ENCODE results near the gene ADGRD2.

ADGRD2 gene

DNA sequence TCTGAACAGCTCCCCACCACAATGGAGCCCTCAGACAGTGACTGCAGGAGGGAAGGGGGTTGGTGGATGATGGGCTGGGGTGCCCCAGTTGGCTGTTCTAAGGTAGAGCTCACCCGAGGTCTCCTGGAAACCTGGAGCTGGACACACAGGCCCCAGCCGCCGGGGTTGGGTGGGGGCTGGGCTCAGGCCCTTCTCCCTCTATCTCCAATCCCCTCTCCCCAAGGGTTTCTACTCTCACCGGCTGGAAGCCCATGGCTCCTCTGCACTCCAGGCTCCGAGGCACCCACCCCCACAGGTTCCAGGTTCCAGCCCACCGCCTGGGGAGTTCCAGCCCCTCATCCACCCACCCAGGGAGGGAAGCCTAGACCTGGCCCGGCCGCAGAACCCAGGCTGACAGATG lies 56.2 kb downstream of the ADGRD2 start:
- FAIRE-seq: no peak
- DNase-seq (ENCODE audit: extremely low spot score, insufficient read length, low read depth): no peak

DNA sequence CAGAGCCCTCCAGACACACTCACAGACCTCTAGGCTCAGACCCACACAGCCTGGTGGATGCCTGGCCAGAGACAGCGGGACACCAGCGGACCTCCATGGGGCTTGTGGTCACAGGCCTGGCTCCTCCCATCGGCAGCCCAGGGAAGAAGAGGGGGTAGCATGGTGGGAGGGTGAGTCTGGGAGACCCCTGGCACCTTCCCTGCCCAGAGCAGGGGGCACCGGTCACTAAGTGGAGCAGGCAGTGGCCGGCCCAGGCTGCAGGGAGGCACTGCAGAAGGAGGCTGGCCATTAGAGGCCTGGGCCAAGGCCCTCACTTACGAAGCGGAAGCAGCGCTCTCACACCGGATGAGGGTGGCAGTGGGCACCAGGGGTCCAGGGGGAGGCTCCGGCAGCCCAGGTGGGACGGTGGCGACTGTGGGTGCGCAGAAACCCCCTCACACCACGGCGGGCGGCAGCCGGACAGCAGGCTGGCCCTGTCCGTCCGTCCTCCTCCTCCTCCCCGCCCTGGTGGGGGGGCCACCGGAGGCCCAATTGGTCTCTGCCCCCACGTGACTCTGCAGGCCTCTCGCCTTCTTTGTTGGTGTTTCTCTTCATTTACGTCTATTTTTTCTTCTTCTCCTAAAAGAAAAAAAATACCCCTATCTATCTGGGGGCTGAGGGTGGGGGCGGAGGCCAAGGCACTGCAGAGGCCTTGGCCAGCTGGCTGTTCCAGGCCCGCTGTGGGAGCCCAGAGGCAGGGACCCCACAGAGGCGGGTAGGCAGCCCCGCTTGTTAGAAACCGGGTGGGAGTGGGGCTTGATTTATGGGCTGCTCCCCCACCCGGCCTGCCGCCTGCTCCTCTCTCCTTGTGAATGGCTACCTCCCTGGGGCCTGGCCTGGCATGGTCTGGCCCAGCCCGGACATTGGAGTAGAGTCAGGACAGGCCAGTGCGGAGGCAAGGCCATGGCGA lies 57.0 kb downstream of the ADGRD2 start, which contains the start of gene NR5A1:
Gene NR5A1 (minus strand): TSS at position 469 of the 949 bp plus-strand sequence. CDS start 4,004 bp downstream, outside the sequence.
- no peak for DNase-seq (ENCODE audit: extremely low spot score, insufficient read length, low read depth)
- FAIRE-seq: no peak

DNA sequence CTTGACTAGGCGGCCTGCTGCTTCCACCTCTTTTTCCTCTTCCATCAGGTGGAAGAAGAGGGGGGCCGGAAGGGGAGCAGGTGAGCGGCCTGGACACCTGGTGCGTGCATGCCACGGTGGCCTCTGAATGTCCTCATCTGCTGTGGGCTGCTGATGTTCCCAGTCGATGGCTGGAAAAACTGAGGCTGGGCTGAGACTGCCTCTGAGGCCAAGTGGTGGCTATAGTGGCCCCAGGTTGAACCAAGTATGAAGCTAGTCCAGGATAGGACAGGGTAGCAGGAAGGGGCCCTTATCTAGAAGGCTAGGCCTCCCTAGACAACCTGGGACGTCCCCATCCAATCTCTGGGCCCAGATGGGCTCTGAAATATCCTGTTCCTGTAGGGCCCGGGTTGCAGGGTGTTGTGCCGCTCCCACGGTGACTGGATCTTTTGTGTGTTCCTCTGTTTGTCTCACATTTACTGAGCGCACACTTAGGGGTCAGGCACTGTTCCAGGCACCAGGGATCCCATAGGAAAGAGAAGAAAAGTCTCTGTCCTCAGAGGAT lies 57.7 kb downstream of the ADGRD2 start:
- FAIRE-seq (no peak), DNase-seq (ENCODE audit: extremely low spot score, insufficient read length, low read depth) (no peak)

- no peak for FAIRE-seq
- no peak for DNase-seq (ENCODE audit: extremely low spot score, insufficient read length, low read depth)
Observed at GRCh38 chr9:124510650-124511425, 60.6 kb downstream of the ADGRD2 start.

DNA sequence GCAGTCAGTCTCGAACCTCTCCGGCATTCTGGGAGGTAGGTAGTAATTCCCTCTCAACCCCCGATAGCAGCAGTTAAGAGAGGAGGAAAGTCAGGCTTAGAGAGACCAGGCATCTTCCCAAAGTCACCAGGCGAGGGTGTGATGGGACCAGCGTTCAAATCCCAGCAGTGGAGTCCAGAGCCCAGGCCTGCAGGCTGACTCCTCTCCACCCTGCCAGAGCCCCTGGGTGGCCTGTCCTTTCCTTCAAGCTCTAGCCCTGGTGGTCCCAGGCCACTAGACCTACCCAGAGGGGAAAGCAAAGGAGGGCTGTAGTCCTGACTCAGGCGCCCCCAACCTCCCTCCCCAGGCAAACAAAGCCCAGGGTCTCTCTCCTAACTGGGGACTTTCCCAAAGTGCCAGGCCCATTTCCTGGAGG lies 61.2 kb downstream of the ADGRD2 start:
- no peak for FAIRE-seq
- DNase-seq (ENCODE audit: extremely low spot score, insufficient read length, low read depth): no peak

DNA sequence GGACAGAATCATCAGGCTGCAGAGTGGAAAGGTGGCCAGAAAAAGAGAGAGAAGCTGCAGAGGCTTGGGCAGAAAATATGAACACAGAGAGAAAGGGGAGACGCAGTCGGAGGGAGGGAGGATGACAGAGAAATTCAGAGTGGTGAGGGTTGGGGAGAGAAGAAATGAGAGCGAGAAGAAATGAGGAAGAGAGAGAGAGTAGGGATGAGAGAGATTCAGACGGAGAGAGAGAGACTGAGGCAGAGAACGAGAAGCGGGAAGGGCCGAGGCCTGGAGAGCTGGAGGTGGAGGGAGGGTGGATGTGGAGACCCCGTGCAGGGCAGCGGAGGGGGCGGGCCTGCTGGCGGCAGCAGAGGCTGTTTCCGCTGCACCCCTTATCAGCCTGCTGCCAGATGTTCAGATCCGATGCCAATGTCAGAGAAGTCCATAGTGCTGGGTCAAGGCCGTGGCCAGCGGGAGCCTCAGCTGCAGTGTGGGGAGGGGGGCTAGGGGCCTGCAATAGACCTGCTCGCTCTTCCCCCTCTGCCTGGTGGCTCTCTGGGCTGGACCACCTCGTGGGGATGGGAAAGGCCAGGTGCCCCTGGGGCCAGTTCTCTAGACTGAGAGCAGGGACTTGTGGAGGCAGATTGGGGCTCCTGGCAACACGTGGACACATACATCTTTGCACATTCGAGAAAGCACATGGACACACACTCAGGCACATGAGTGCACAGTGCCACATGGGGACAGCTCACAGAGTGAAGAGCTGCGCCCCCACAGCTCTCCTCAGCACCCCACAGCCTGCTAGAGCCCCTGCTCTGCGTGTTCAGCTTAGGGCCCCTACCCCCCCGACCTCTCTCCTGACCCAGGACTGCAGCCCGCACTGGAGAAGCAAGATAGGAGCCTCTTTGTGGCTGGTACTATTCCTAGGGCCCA lies 61.9 kb downstream of the ADGRD2 start:
- no peak for FAIRE-seq
- no peak for DNase-seq (ENCODE audit: extremely low spot score, insufficient read length, low read depth)

DNA sequence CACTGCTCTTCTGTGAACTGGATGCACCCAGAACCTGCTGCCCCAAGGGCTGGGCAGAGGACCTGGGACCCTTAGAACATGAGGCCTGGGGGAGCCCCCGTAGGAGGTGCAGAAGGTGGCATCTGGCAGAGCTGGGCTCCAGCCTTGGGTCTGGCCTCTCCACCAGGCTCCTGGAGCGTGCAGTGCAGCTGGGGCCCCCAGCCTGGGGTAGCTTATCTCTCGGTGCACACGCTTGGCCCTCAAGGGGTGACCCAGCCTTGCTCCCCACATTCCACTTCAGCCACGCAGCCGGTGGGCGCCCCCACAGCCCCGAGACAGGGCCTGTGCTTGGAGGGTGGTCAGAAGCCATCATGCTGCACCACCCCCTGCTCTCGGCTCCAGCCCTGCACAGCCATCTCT lies 62.6 kb downstream of the ADGRD2 start:
- DNase-seq (ENCODE audit: extremely low spot score, insufficient read length, low read depth): no peak
- no peak for FAIRE-seq

- no peak for DNase-seq (ENCODE audit: extremely low spot score, insufficient read length, low read depth)
- no peak for FAIRE-seq
Observed at GRCh38 chr9:124513376-124513994, 63.2 kb downstream of the ADGRD2 start.

GRCh38 chr9:124514125-124514524 lies 63.9 kb downstream of the ADGRD2 start:
- DNase-seq (ENCODE audit: extremely low spot score, insufficient read length, low read depth): no peak
- FAIRE-seq: no peak

DNA sequence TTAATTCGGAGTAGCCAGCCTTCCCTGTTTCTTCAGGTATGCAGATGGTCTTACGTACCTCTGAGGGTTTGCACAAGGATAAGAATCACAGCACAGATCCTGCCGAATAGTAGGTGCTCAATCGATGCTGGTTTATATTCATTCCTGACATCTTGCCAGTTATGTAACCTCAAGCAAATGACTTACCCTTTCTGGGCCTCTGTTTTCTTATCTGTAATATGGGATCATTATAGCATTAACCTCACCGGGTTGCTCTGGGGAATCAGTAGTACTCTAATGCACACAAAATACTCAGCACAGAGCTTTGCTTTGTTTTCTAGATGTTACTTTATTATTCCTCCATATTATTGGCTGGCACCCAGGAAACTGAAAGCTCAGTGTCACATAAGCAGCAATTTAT lies 64.6 kb downstream of the ADGRD2 start:
- FAIRE-seq (no peak), DNase-seq (ENCODE audit: extremely low spot score, insufficient read length, low read depth) (no peak)

DNA sequence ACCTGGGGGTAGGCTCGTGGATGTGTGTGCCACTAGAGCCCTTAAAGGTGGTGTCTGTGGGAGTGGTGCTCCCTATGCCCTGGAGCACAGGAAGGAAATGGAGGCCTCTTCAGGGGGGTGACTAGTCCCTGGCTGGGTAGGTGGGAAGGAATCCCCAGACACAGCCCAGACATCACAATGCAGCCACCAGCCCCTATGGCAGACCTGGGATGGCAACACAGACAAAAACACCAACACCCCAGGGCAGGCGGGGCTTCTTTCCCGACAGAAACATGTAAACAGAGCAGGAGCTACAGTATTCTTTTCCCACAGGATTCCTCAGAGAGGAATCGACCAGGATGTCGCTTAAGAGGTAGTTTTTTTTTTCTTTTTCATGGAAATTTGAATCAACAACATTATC lies 67.3 kb downstream of the ADGRD2 start:
- no peak for DNase-seq (ENCODE audit: extremely low spot score, insufficient read length, low read depth)
- no peak for FAIRE-seq

- DNase-seq (ENCODE audit: extremely low spot score, insufficient read length, low read depth) (no peak), FAIRE-seq (no peak)
Observed at GRCh38 chr9:124518116-124518515, 67.9 kb downstream of the ADGRD2 start.

DNA sequence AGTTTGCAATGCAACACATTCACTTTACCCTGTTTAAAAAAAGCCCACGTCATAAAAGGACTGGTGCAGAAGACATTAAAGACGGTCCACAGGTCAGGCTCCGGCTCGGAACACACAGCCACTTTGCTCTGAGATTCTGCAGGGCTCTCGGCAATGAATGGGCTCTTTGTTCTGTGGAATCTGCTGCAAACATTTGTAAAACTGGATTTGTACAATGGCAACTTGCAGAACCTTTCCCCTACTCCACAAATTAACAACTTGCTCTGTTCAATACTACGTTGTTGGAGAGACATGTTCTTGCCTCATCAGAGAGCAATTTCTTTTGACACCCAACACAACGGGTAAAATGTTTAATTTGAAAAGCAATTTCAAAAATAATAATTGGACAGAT lies 70.0 kb downstream of the ADGRD2 start:
- DNase-seq (ENCODE audit: extremely low spot score, insufficient read length, low read depth) (no peak), FAIRE-seq (no peak)

GRCh38 chr9:124521142-124521541 lies 70.9 kb downstream of the ADGRD2 start:
- DNase-seq (ENCODE audit: extremely low spot score, insufficient read length, low read depth) (no peak), FAIRE-seq (no peak)

DNA sequence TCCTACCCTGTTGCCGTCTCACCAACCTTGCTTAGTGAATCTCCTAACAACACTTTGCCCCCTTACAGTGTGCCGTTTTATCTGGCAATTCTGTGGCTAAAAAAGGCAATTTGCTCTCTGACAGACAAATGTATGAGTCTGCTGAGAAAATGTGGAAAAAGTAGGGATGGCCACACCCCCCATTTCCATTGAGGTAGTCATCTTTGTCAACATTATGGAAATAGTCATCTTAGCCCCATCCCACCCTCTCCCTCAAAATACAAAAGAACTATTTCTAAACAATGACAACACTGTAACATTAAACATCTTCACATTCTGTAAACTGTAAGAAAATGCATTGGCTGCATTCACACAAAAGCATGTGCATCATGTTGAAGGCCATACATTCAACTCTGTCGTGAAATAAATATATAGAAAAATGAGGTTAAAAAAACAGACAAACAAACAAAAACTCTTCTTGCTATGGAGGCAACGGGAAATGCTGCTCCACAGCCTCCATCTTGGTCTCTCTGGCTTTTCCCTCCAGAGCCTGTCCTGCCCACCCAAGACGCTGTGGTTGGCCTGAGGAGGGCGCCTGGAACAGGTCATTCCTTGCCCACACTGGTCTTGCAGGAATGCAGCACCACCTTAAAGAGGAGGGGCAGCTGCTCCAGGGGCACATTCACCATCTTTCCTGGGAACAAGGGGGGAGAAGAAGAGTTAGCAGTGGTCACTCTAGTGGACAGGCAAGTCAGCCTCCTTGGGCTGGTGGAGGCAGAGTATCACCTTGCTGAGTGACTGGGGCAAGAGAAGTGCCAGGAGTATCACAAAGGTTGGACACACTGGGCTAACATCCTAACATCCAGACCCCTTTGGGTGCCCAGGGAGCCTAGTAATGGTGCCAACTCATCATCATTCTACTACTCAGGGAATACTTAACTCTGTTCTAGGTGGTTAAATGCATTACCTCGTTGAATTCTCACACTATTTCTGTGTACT lies 72.2 kb downstream of the ADGRD2 start:
- no peak for FAIRE-seq
- DNase-seq (ENCODE audit: extremely low spot score, insufficient read length, low read depth): no peak

DNA sequence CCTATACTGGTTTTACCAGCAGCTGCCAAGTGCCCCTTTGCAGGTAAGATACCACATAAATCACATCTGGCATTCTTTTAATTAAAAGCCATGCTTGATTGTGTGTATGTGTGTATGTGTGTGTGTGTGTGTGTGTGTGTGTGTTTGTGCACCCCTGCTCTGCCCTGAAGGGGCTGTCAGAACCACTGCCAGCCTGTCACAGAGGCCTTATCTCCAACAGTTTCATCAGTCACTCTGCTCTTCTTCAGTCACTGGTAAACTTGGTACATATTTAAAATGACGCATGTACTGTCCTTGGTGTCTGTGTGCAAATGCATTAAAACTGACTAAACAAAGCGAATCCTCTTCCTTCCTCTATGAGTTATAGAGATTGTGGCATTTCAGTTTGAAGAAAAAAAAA lies 75.9 kb downstream of the ADGRD2 start:
- DNase-seq (ENCODE audit: extremely low spot score, insufficient read length, low read depth): no peak
- no peak for FAIRE-seq

- FAIRE-seq (no peak), DNase-seq (ENCODE audit: extremely low spot score, insufficient read length, low read depth) (no peak)
Observed at GRCh38 chr9:124527781-124528180, 77.5 kb downstream of the ADGRD2 start.
